ENCODE data around the gene ADARB2.
A peak's percentile ranks its signal among the peaks of the same experiment; 100 is the strongest.
"Not testable (repeated sequence)": the region's sequence is repeated elsewhere in the genome, so short reads cannot be mapped to it uniquely, and the experiment has no call there.

The ADARB2 gene

DNA sequence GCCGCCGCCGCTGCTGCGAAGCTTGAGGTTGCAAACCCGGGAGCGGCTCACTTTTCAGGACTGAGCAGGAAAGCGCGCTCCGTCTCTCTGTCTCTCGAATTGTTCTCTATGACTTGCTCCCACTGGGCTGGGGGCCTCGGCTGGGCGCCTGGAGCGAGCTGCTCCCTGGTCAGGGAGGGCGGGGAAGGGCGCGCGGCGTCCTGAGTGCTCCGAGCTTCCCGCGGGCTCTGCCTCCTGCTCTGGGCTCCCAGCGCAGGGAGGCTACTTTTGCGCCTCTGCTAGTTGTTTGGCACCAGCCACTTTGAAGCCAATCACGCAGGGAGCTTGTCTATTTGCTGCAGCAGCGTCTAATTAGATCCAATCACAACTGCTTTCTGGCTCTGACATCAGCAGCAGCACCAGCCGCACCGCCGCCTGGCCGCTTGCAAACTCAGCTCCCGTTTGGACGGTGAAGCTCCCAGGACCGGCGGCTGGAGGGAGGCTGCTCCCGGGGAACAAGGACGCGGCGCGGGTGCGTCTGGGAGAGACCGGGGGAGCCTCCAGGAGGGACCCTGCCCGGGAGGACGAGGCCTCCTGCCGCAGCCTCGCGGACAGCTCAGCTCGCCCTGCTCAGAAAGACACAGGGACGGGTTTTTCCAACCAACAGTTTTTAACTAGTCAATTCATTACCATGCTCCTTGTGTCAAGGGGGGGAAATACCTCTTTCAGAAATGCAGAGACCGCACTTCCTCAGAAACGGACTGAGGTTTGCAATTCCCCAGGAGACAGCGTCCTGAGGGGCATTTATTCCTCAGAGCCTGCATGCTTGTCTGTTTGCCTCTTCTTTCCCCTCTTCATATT, at the start of gene ADARB2:
TSS of gene ADARB2 (minus strand) at position 304 of the 840 bp plus-strand sequence.
- Mint-ChIP-seq H3K4me3 (peak within 1 kb of the TSS; percentile 54), H3K36me3 (no peaks in the 10 kb centered on the region), H3K9me3 (no peaks in the 10 kb centered on the region), H3K4me1 (no peaks in the 10 kb centered on the region), H3K27ac (no peak within 1 kb of the TSS)
- peak; percentile 67 for ATAC-seq
- no peak for DNase-seq (ENCODE audit: low spot score in 2 of 2)

DNA sequence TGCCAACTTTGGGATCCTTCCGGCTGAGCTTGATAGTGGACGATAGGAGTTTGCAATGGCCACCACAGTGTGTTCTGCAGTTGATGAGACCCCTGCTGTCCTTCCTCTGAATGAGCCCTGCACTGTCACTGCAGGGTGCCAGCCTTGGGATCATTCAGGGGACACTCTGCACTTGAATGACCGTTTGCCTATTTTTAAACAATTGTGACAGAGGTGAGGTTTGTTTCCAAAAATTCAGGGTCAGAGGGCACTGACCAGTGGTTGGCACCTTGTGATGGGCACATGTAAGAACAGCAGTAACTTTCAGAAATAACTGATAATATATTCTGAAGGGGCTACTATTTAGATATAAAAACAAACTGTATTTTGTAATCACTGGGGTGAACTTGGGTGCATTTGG, 48.5 kb upstream of the ADARB2 start:
- ATAC-seq (no peak), DNase-seq (ENCODE audit: low spot score in 2 of 2) (no peak)
- Mint-ChIP-seq H3K36me3 (no peaks in the 10 kb centered on the region), H3K4me3 (no peak overlapping the region), H3K9me3 (no peaks in the 10 kb centered on the region), H3K4me1 (no peaks in the 10 kb centered on the region), H3K27ac (no peak overlapping the region)

DNA sequence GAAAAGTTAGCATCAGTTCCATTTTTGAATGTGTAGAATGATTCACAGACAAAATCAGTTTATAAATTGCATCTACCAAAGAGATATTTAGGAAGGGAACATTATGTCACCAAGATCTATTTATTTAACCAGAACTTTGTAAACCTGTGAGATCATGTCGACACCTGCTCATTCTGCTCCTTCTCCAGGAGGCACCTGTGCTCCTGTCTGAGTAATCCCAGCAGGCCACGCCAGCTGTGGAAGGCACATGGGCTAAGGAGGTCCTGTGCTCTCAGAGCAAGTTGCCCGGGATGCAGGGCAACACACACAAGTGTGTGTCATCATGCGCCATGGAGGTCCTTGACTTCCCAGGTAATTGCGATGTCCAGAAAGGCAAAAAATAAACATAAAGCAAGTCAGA, 45.5 kb upstream of the ADARB2 start:
- DNase-seq (ENCODE audit: low spot score in 2 of 2), result no peak
- Mint-ChIP-seq H3K36me3 (no peaks in the 10 kb centered on the region), H3K27ac (no peak overlapping the region), H3K4me1 (no peaks in the 10 kb centered on the region), H3K9me3 (no peaks in the 10 kb centered on the region), H3K4me3 (no peak overlapping the region)
- no peak for ATAC-seq

DNA sequence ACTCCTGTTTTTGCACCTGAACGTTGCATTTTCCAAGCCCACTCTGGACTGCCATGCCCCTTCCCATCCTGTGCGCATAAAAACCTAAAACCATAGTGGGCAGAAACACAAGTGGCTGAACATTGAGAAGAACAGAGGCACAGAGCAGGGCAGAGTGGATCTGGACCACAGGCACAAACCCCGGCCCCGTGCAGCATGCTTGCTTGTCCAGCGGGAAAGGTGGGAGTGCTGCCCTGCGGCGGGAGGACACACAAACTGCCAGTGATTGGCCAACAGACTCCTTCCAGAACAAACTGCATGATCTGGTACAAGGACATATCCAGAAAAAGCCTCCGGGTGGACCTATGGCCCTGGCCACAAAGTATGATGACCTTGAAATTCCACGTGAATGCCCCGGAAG, 42.5 kb upstream of the ADARB2 start:
- no peak overlapping the region for H3K27ac Mint-ChIP-seq
- no peaks in the 10 kb centered on the region for H3K36me3 Mint-ChIP-seq
- H3K4me1 Mint-ChIP-seq, result no peaks in the 10 kb centered on the region
- H3K4me3 Mint-ChIP-seq, result no peak overlapping the region
- ATAC-seq (no peak), DNase-seq (ENCODE audit: low spot score in 2 of 2) (no peak)
- H3K9me3 Mint-ChIP-seq, result no peaks in the 10 kb centered on the region

DNA sequence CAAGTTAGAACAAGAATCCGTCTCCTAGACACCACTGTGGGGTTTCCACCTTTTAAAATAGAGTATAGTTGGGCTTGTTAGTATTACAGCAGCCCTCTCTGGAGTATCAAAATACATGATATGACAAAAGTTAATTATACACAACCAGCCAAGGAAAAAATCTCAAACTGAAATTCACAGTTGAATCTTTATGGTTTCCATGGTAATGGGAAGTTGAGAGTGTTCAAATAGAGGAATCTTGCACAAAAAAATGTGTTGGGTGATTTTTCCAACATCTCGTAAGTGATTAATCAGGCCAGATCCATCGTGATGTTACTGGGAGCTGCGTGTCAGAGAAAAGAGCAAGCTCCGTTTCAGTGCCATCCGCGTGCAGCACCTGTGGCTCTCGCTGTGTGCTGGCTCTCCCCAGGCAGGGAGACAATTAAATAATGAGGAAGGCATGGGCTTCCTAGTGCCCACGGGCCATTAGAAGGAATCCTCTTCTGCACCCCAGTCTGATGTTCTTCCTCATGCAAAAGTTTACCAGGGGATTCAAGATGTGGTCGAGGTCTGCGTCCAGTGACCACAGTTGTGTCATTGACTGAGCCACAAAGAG, 41.1 kb upstream of the ADARB2 start:
- no peaks in the 10 kb centered on the region for H3K9me3 Mint-ChIP-seq
- H3K4me3 Mint-ChIP-seq, result no peak overlapping the region
- H3K36me3 Mint-ChIP-seq, result no peaks in the 10 kb centered on the region
- H3K27ac Mint-ChIP-seq, result no peak overlapping the region
- no peaks in the 10 kb centered on the region for H3K4me1 Mint-ChIP-seq
- ATAC-seq (no peak), DNase-seq (ENCODE audit: low spot score in 2 of 2) (no peak)

DNA sequence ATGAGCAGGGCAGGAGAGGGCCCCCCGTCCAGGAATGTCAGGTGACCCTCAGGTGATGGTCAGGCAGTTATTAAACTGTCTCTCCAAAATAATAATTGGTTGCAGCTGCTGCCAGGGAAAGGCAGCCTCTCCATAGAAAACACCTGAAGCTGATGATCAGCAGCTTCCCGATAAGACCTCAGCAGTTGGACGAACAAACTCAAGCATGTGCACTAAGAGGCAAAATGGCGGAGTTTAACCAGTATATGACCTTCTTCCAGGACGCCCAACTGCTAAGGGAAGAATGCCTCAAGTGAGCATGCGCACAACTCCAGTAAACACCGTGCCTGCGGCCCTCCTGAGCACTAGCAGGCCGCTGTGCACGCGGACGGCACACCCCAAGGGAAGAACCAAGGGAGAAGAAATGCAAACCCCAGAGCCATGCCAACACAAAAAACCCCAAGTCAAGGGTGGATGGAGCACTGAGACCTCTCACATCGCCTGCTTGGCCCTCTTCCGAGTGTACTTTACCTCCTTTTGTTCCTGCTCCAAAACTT, 38.9 kb upstream of the ADARB2 start:
- Mint-ChIP-seq H3K9me3 (no peaks in the 10 kb centered on the region), H3K36me3 (no peaks in the 10 kb centered on the region), H3K27ac (no peak overlapping the region), H3K4me1 (no peaks in the 10 kb centered on the region), H3K4me3 (no peak overlapping the region)
- DNase-seq (ENCODE audit: low spot score in 2 of 2) (no peak), ATAC-seq (no peak)

DNA sequence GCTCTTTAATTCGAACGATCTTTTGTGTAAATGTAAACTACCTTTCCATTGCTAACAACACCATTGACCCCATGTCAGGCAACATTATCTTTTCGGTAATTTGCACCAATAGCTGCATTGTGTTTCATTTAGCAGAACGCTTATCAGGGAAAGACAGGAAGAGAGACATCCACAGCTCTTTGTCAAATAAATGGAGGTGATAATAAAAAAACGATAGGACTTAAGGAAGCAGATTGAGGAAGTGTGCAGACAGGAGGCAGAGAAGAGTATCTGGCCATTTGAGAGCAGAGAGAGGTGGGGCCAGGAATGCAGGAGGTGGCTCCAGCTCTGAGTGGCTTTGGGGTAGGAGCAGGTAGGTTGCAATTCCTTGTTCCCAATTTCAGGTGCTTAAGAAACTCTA, 37.5 kb upstream of the ADARB2 start:
- ATAC-seq, result no peak
- H3K4me3 Mint-ChIP-seq, result no peak overlapping the region

DNA sequence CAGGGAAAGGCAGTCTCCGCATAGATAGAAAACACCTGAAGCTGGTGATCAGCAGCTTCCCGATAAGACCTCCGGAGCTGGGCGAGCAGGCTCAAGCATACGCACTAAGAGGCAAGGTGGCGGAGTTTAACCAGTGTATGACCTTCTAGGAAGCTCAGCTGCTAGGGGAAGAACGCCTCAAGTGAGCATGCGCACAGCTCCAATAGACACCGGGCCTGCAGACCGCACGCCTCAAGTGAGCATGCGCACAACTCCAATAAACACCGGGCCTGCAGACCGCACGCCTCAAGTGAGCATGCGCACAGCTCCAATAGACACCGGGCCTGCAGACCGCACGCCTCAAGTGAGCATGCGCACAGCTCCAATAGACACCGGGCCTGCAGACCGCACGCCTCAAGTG, 35.9 kb upstream of the ADARB2 start:
- H3K4me1 Mint-ChIP-seq, H3K27ac Mint-ChIP-seq, ATAC-seq: not testable (repeated sequence)

More for the DNA sequence above, 37.5 kb upstream of the ADARB2 start:
- Mint-ChIP-seq H3K9me3 (no peaks in the 10 kb centered on the region), H3K36me3 (no peaks in the 10 kb centered on the region), H3K27ac (no peak overlapping the region), H3K4me1 (no peaks in the 10 kb centered on the region)
- DNase-seq (ENCODE audit: low spot score in 2 of 2), result no peak

DNA sequence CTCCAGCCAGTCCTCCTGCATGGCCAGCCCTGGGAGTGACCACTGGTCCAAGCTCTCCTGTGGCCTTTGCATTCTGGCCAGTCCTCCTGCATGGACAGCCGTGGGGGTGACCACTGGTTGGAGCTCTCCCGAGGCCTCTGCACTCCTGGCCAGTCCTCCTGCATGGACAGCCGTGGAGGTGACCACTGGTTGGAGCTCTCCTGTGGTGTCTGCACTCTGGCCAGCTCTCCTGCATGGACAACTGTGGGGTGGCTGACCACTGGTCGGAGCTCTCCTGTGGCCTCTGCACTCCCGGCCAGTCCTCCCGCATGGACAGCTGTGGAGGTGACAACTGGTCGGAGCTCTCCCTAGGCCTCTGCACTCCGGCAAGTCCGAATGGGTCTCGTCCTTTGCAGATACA, 28.7 kb upstream of the ADARB2 start:
- H3K36me3 Mint-ChIP-seq, result no peaks in the 10 kb centered on the region
- ATAC-seq (no peak), DNase-seq (ENCODE audit: low spot score in 2 of 2) (no peak)
- H3K27ac Mint-ChIP-seq, result no peak overlapping the region
- H3K9me3 Mint-ChIP-seq, result no peaks in the 10 kb centered on the region
- H3K4me3 Mint-ChIP-seq, result no peak overlapping the region
- no peaks in the 10 kb centered on the region for H3K4me1 Mint-ChIP-seq

More for the DNA sequence above, 35.9 kb upstream of the ADARB2 start:
- not testable (repeated sequence) for DNase-seq (ENCODE audit: low spot score in 2 of 2); H3K36me3 Mint-ChIP-seq; H3K9me3 Mint-ChIP-seq; H3K4me3 Mint-ChIP-seq

DNA sequence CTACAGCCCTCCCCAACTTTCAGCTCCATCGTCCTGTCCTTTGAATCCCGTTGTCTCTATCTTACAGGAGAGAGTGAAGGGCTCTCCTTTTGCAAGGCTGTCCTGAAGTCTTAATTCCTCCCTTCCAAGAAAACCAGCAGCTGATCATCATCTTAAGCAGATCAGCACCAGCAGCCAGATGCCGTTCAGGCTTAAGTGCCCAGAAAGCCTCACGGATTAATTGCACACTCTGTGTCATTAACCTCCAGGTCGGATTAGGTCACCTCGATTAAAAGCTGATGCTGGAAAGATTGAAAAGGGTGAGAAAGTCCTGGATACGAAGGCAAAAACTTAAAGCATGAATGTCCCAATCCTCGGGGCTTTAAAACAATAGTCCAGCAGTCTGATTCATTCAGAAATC, 24.8 kb upstream of the ADARB2 start:
- ATAC-seq (no peak), DNase-seq (ENCODE audit: low spot score in 2 of 2) (no peak)
- Mint-ChIP-seq H3K9me3 (no peaks in the 10 kb centered on the region), H3K36me3 (no peaks in the 10 kb centered on the region), H3K4me1 (no peaks in the 10 kb centered on the region), H3K4me3 (no peak overlapping the region), H3K27ac (no peak overlapping the region)

DNA sequence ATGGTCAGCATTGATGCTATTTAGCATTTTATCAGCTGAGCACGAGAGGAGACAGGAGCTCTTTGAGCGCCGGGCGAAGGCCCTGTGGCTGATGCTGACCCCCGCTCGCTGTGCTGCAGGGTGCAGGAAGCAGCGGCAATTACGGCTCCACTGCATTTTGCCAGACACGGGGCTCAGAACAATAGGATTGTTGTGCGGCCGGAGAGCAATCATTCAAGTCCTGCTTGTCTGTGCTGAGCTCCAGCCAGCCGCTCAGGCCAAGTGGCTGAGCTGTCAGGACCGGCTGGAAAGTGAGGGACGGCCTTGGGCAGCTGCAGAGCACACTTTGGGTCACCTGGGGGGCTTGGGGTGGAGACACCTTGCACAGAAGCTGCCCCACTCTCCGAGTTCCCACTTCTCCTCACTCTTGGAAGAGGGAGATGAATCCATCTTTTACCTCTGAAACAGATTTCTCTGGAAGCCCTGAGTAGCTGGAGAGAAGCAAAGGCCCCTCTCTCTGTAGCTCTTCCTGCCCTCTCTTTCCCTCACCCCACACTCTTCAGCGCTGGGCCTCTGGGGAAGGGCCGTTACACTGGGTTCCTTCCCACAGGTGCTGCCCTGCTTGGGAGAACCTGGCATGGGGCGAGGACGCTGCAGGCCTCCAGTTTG, 17.3 kb upstream of the ADARB2 start:
- DNase-seq (ENCODE audit: low spot score in 2 of 2), result no peak
- Mint-ChIP-seq H3K27ac (no peak overlapping the region), H3K36me3 (no peaks in the 10 kb centered on the region), H3K9me3 (peaks cover 9% of the 10 kb centered on the region), H3K4me1 (no peaks in the 10 kb centered on the region), H3K4me3 (no peak overlapping the region)
- ATAC-seq, result no peak

DNA sequence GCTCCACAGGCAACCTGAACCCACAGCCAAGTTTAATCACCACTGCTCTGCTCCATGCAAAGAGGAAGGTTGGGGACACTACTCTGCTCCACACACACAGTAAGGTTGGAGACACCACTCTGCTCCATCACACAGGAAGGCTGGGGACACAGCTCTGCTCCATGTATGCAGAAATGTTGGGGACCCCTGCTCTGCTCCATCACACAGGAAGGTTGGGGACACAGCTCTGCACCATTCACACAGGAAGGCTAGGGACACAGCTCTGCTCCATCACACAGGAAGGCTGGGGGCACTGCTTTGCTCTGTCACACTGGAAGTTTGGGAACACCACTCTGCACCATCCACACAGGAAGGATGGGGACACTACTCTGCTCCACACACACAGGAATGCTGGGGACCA, 14.8 kb upstream of the ADARB2 start:
- no peaks in the 10 kb centered on the region for H3K36me3 Mint-ChIP-seq
- H3K4me1 Mint-ChIP-seq, result no peaks in the 10 kb centered on the region

DNA sequence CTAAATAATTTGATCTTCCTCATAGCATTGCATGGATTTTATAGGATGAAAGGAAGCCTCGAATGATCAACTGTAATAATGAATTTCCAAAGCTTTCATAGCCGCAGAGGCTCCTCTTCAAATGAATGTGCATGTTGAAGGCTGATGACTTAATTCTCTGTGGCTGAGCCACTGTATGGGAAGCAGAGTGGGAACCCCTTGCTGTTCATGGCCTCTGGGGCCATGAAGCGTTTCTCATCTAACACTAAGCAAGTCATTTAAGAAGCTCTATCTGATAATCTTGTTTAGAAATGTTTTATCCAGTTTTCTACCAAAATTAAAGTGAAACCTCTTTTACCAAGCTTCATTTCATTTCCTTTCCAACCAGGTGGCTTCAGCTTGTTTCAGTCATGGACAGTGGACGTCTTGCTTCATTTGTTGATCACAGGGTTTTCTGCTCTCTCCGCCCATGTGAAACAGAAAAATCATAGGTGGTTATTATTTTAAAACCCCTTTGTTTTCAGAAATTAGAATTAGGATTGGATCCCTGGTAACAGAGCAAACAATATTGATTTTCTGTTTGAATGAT, 10.3 kb upstream of the ADARB2 start:
- Mint-ChIP-seq H3K27ac (no peak overlapping the region), H3K4me1 (no peaks in the 10 kb centered on the region), H3K36me3 (no peaks in the 10 kb centered on the region), H3K9me3 (peaks cover 15% of the 10 kb centered on the region), H3K4me3 (no peak overlapping the region)
- ATAC-seq (no peak), DNase-seq (ENCODE audit: low spot score in 2 of 2) (no peak)

More for the DNA sequence above, 14.8 kb upstream of the ADARB2 start:
- ATAC-seq (no peak), DNase-seq (ENCODE audit: low spot score in 2 of 2) (no peak)
- H3K9me3 Mint-ChIP-seq, result peaks cover 15% of the 10 kb centered on the region
- no peak overlapping the region for H3K27ac Mint-ChIP-seq
- no peak overlapping the region for H3K4me3 Mint-ChIP-seq

DNA sequence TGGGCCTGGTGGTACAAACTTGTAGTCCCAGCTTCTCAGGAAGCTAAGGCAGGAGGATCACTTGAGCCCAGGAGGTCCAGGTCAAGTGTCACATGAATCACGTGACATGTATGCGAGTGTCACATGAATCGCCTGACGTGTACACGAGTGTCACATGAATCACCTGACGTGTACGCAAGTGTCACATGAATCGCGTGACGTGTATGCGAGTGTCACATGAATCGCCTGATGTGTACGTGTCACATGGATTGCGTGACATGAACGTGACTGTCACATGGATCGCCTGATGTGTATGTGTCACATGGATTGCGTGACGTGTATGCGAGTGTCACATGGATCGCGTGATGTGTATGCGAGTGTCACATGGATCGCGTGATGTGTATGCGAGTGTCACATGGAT, 9.5 kb upstream of the ADARB2 start:
- no peak overlapping the region for H3K4me3 Mint-ChIP-seq
- no peaks in the 10 kb centered on the region for H3K36me3 Mint-ChIP-seq
- no peaks in the 10 kb centered on the region for H3K4me1 Mint-ChIP-seq
- ATAC-seq, result no peak
- no peak for DNase-seq (ENCODE audit: low spot score in 2 of 2)
- no peak overlapping the region for H3K27ac Mint-ChIP-seq
- peaks cover 15% of the 10 kb centered on the region for H3K9me3 Mint-ChIP-seq

DNA sequence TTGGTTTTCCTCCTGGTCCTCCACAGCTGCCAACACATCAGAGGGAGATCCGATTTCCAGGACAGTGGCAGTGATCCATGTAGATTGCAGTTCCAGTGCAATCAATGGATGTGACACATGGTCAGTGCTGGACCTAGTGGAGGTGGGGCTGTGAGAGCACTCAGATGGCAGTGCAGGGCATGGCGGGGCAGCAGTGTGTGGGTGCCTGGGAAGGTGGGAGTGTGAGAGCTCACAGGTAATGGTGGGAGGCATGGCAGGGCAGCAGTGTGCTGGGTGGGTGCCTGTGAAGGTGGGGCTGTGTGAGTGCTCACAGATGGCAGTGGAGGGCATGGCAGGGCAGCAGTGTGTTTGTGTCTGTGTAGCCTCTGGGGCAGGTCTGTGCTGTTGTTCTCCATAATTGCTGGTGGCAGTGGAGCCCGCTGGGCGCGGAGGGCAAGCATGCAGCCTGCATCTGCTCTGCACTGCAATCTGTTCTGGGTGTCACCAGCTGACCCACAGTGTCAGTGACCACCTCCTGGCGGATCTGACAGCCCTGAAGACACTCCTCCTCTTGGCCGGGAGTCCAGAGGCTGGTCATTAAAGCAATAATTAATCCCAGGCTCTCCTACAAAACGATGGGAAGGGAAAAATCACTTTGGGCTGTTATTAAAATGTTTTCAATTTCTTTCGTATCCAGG, 8.6 kb upstream of the ADARB2 start:
- Mint-ChIP-seq H3K9me3 (peaks cover 11% of the 10 kb centered on the region), H3K36me3 (no peaks in the 10 kb centered on the region), H3K4me1 (no peaks in the 10 kb centered on the region), H3K4me3 (no peak overlapping the region), H3K27ac (no peak overlapping the region)
- DNase-seq (ENCODE audit: low spot score in 2 of 2) (no peak), ATAC-seq (no peak)
